ENCODE data around the gene SUPT5H. TPM values are rescaled to one million over a fixed set of nuclear protein-coding genes. Genes with fewer than 3 reads are reported as not detected.

Gene SUPT5H
- total RNA-seq, result 100 to 1,000 TPM in 2 of 3 donors, 10 to 100 TPM in 1; 74.3 to 115 (median 103) TPM

GRCh38 chr19:39445196-39446111 is at the start of gene SUPT5H:
Gene SUPT5H (plus strand): TSS chr19:39445582. CDS start chr19:39445891, 309 bp downstream.
- Histone ChIP-seq H3K4me1 (peaks cover 10 to 22% of the 10 kb centered on the region in 2 donors), H3K9me3 (no peaks in the 10 kb centered on the region), H3K27ac (peak within 1 kb of the TSS; percentile 95 to 98), H3K36me3 (no peaks in the 10 kb centered on the region), H3K4me3 (peak within 1 kb of the TSS; percentile 84 to 98 (median 88)), H3K27me3 (no peaks in the 10 kb centered on the region)
- TF ChIP-seq CTCF (IDR thresholded peaks at IDR 0.05) (peak in 1 of 3 donors; percentile 7), POLR2A (IDR thresholded peaks at IDR 0.05) (peak; percentile 97), POLR2AphosphoS5 (IDR thresholded peaks at IDR 0.05) (peak; percentile 98 to 99 (median 99))
- DNase-seq (ENCODE audit: low spot score in 2 of 2), result peak; percentile 97 to 98
- intact Hi-C loops (cut with DNase I; ENCODE audit: low total_unique reads), result no loop called here

- H3K27ac ChIP-seq, result peak overlapping the region; percentile 77 to 85
- H3K9me3 ChIP-seq, result no peaks in the 10 kb centered on the region
- H3K36me3 ChIP-seq, result no peaks in the 10 kb centered on the region
- H3K27me3 ChIP-seq, result no peaks in the 10 kb centered on the region
- H3K4me3 ChIP-seq, result peak overlapping the region in 1 of 3 donors; percentile 17
- DNase-seq (ENCODE audit: low spot score in 2 of 2), result peak; percentile 82 to 85
- TF ChIP-seq CTCF (IDR thresholded peaks at IDR 0.05) (peak; percentile 60 to 99 (median 95)), POLR2A (IDR thresholded peaks at IDR 0.05) (no peak), POLR2AphosphoS5 (IDR thresholded peaks at IDR 0.05) (peak; percentile 36 to 67 (median 63))
- intact Hi-C loops (cut with DNase I; ENCODE audit: low total_unique reads), result no loop called here
- no peaks in the 10 kb centered on the region for H3K4me1 ChIP-seq
These were observed 47.8 kb upstream of the SUPT5H start for GRCh38 chr19:39397360-39398296.

DNA sequence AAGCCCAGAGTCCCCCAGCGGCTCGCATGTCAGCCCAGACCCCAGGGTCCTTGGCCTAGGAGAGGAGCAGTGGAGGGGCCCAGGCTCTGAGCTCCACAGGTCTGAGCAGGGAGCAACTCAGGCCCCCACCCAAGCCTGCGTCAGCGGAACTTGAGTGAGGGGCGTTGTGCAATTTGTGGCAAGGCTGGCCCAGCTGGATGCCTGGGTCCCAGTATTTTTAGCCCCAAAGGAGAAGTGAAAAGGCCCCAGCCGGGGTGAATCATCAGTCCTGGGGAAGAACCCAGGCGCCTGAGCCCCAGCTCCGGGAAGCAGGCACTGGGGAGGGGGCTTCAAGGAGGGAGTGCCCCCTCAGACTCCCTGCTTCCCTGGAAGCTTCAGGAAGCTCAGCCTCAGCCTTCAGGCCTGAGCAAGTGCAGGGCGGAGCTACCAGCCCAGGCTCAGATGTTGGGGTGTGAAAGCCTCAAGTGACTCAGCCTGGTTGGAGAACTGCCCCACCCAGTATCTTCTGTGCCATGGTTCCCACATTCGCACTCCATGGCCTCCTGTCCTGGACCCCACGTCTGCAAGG is 47.0 kb upstream of the SUPT5H start:
- no peaks in the 10 kb centered on the region for H3K27me3 ChIP-seq
- H3K36me3 ChIP-seq, result no peaks in the 10 kb centered on the region
- peak overlapping the region; percentile 77 to 85 for H3K27ac ChIP-seq
- H3K4me1 ChIP-seq, result no peaks in the 10 kb centered on the region
- intact Hi-C loops (cut with DNase I; ENCODE audit: low total_unique reads), result no loop called here
- no peak for DNase-seq (ENCODE audit: low spot score in 2 of 2)
- TF ChIP-seq CTCF (IDR thresholded peaks at IDR 0.05) (no peak), POLR2AphosphoS5 (IDR thresholded peaks at IDR 0.05) (peak in 1 of 3 donors; percentile 43), POLR2A (IDR thresholded peaks at IDR 0.05) (no peak)
- no peaks in the 10 kb centered on the region for H3K9me3 ChIP-seq
- H3K4me3 ChIP-seq, result peak overlapping the region in 1 of 3 donors; percentile 17

DNA sequence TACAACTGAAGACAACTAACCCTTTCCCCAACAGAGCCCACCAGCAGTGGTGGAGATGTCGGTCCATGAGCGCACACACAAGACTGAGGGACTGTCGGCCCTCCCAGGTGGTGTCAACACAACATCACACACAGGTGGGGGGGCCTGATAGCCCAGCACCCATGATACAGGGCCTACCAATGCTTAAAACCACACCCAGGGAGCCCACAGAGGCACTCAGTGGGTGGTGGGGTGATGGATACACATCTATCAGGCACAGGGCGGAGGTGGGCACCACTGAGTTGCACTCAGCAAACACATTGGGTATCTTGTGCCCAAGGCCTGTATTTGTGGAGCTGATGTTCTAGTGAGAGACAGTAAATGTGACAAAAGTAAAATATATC is 45.7 kb upstream of the SUPT5H start:
- H3K27me3 ChIP-seq, result no peaks in the 10 kb centered on the region
- H3K4me1 ChIP-seq, result peaks cover 0 to 8% of the 10 kb centered on the region in 2 donors
- no peak overlapping the region for H3K4me3 ChIP-seq
- no peaks in the 10 kb centered on the region for H3K36me3 ChIP-seq
- intact Hi-C loops (cut with DNase I; ENCODE audit: low total_unique reads), result no loop called here
- TF ChIP-seq POLR2AphosphoS5 (IDR thresholded peaks at IDR 0.05), result no peak
- no peak for TF ChIP-seq POLR2A (IDR thresholded peaks at IDR 0.05)
- no peak for TF ChIP-seq CTCF (IDR thresholded peaks at IDR 0.05)
- H3K9me3 ChIP-seq, result no peaks in the 10 kb centered on the region
- no peak for DNase-seq (ENCODE audit: low spot score in 2 of 2)
- H3K27ac ChIP-seq, result peak overlapping the region; percentile 77 to 85

All from breast epithelium (tissue), 4 donors.